Measurements from ENCODE around the gene RDH16.
"Not testable (repeated sequence)": the region's sequence is repeated elsewhere in the genome, so short reads cannot be mapped to it uniquely, and the experiment has no call there.

The RDH16 gene

GRCh38 chr12:56947633-56948456 lies 9.6 kb downstream of the RDH16 start:
- Histone ChIP-seq H4K8ac (ENCODE audit: low read depth, low read length) (no peak overlapping the region), H2BK5ac (ENCODE audit: low read length) (no peak overlapping the region), H3K4me1 (ENCODE audit: control insufficient read depth, low read depth, low read length) (no peaks in the 10 kb centered on the region), H3K18ac (ENCODE audit: low read length) (no peak overlapping the region), H2BK120ac (ENCODE audit: low read depth, low read length) (no peak overlapping the region), H3K27me3 (ENCODE audit: insufficient read depth, low read length, poor library complexity) (no peaks in the 10 kb centered on the region), H3K4ac (ENCODE audit: low read depth, low read length) (no peak overlapping the region), H2AK5ac (ENCODE audit: low read length) (no peak overlapping the region), H2BK15ac (replicated peaks; ENCODE audit: low read depth) (no peak overlapping the region), H4K5ac (ENCODE audit: low read length) (no peak overlapping the region), H3K79me1 (ENCODE audit: low read length) (no peaks in the 10 kb centered on the region), H3K9ac (ENCODE audit: low read length) (no peak overlapping the region), H3K4me3 (ENCODE audit: low read length) (no peak overlapping the region), H3K56ac (ENCODE audit: low read length) (no peak overlapping the region), H3K36me3 (ENCODE audit: control insufficient read depth, insufficient read depth, low read length) (no peaks in the 10 kb centered on the region), H3K27ac (ENCODE audit: low read depth, low read length) (no peak overlapping the region), H3K4me2 (ENCODE audit: low read length) (no peak overlapping the region), H3K23ac (ENCODE audit: low read length) (no peak overlapping the region), H3K79me2 (ENCODE audit: control insufficient read depth, insufficient read depth, low read length) (no peaks in the 10 kb centered on the region)
- peak; percentile 39 for DNase-seq
- whole genome bisulfite sequencing (ENCODE audit: extremely low coverage, insufficient coverage, low lambda C conversion rate), result no CpG with 5 or more reads among the region's 6 CpGs

GRCh38 chr12:56943878-56944277 lies 13.5 kb downstream of the RDH16 start:
- WGBS (ENCODE audit: extremely low coverage, insufficient coverage, low lambda C conversion rate), result no CpG with 5 or more reads among the region's 4 CpGs
- no peak overlapping the region for H3K4me2 ChIP-seq (ENCODE audit: low read length)
- no peak overlapping the region for H3K9ac ChIP-seq (ENCODE audit: low read length)
- H3K27ac ChIP-seq (ENCODE audit: low read depth, low read length), result no peak overlapping the region
- no peak overlapping the region for H2BK15ac ChIP-seq (replicated peaks; ENCODE audit: low read depth)
- no peak overlapping the region for H3K18ac ChIP-seq (ENCODE audit: low read length)
- no peak overlapping the region for H2BK5ac ChIP-seq (ENCODE audit: low read length)
- H3K4me1 ChIP-seq (ENCODE audit: control insufficient read depth, low read depth, low read length), result no peaks in the 10 kb centered on the region
- no peaks in the 10 kb centered on the region for H3K79me2 ChIP-seq (ENCODE audit: control insufficient read depth, insufficient read depth, low read length)
- no peak overlapping the region for H4K5ac ChIP-seq (ENCODE audit: low read length)
- no peak overlapping the region for H3K56ac ChIP-seq (ENCODE audit: low read length)
- no peak overlapping the region for H4K8ac ChIP-seq (ENCODE audit: low read depth, low read length)
- H2BK120ac ChIP-seq (ENCODE audit: low read depth, low read length), result no peak overlapping the region
- no peak overlapping the region for H3K4me3 ChIP-seq (ENCODE audit: low read length)
- H2AK5ac ChIP-seq (ENCODE audit: low read length), result no peak overlapping the region
- no peak for DNase-seq
- H3K27me3 ChIP-seq (ENCODE audit: insufficient read depth, low read length, poor library complexity), result no peaks in the 10 kb centered on the region
- H3K23ac ChIP-seq (ENCODE audit: low read length), result no peak overlapping the region
- no peaks in the 10 kb centered on the region for H3K36me3 ChIP-seq (ENCODE audit: control insufficient read depth, insufficient read depth, low read length)
- H3K4ac ChIP-seq (ENCODE audit: low read depth, low read length), result no peak overlapping the region
- no peaks in the 10 kb centered on the region for H3K79me1 ChIP-seq (ENCODE audit: low read length)

DNA sequence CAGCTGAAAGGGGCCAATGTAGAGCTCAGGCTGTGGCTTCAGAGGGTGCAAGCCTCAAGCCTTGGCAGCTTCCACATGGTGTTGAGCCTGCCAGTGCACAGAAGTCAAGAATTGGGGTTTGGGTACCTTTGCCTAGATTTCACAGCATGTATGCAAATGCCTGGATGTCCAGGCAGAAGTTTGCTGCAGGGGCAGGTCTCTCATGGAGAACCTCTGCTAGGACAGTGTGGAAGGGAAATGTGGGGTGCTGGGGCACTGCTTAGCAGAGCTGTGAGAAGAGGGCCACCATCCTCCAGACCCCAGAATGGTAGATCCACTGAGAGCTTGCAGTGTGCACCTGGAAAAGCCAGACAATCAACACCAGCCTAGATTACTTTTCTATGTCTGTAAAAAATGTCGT lies 14.0 kb downstream of the RDH16 start:
- not testable (repeated sequence) for H2AK5ac ChIP-seq (ENCODE audit: low read length); H4K8ac ChIP-seq (ENCODE audit: low read depth, low read length); H3K4ac ChIP-seq (ENCODE audit: low read depth, low read length); H3K23ac ChIP-seq (ENCODE audit: low read length); H3K27me3 ChIP-seq (ENCODE audit: insufficient read depth, low read length, poor library complexity); H3K9ac ChIP-seq (ENCODE audit: low read length); H2BK15ac ChIP-seq (replicated peaks; ENCODE audit: low read depth); H3K79me1 ChIP-seq (ENCODE audit: low read length); H3K4me2 ChIP-seq (ENCODE audit: low read length); H4K5ac ChIP-seq (ENCODE audit: low read length); H3K79me2 ChIP-seq (ENCODE audit: control insufficient read depth, insufficient read depth, low read length); H2BK120ac ChIP-seq (ENCODE audit: low read depth, low read length); H3K36me3 ChIP-seq (ENCODE audit: control insufficient read depth, insufficient read depth, low read length); H3K4me1 ChIP-seq (ENCODE audit: control insufficient read depth, low read depth, low read length); H3K4me3 ChIP-seq (ENCODE audit: low read length); H2BK5ac ChIP-seq (ENCODE audit: low read length); DNase-seq; H3K56ac ChIP-seq (ENCODE audit: low read length); H3K18ac ChIP-seq (ENCODE audit: low read length); H3K27ac ChIP-seq (ENCODE audit: low read depth, low read length)
- no CpG with 5 or more reads among the region's 1 CpG for WGBS (ENCODE audit: extremely low coverage, insufficient coverage, low lambda C conversion rate)

DNA sequence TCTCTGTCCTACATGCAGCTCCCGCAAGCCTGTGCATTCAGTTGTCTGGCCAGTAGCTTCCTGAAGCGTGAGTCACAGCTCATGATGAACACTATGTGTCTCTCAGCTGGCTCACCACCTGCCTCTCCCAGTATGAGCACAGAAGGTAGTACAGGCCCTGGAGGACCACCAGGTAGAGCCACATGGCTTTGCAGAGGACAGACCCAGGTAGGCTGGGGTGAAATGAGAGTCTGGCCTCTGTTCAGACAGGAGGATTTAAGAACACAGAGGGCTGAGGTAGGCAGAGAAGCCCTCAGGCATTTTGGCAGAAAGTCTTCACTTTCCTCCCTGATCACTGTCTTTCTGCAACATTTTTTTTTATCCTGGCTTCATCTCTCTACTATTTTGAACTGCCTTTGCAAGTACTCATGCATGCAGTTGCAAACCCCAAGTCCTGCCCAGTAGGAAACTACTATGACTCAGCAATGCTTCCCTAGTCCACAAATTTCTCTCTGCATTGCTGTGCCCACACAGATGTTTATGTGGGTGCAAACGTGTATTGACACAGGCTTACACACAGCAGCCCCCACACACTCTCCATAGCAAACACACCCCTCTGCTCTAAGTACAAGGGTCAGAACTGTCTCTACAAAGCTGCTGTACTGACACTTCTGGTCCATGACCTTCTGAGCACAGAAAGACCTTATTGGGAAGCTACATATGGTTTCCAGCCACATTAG lies 15.9 kb downstream of the RDH16 start:
- Histone ChIP-seq H4K8ac (ENCODE audit: low read depth, low read length) (no peak overlapping the region), H3K56ac (ENCODE audit: low read length) (no peak overlapping the region), H2BK15ac (replicated peaks; ENCODE audit: low read depth) (no peak overlapping the region), H3K4me1 (ENCODE audit: control insufficient read depth, low read depth, low read length) (no peaks in the 10 kb centered on the region), H3K27ac (ENCODE audit: low read depth, low read length) (no peak overlapping the region), H2AK5ac (ENCODE audit: low read length) (no peak overlapping the region), H3K18ac (ENCODE audit: low read length) (no peak overlapping the region), H3K9ac (ENCODE audit: low read length) (no peak overlapping the region), H3K36me3 (ENCODE audit: control insufficient read depth, insufficient read depth, low read length) (no peaks in the 10 kb centered on the region), H3K79me2 (ENCODE audit: control insufficient read depth, insufficient read depth, low read length) (no peaks in the 10 kb centered on the region), H3K4ac (ENCODE audit: low read depth, low read length) (no peak overlapping the region), H3K79me1 (ENCODE audit: low read length) (no peaks in the 10 kb centered on the region), H4K5ac (ENCODE audit: low read length) (no peak overlapping the region), H3K4me3 (ENCODE audit: low read length) (no peak overlapping the region), H3K4me2 (ENCODE audit: low read length) (no peak overlapping the region), H3K23ac (ENCODE audit: low read length) (no peak overlapping the region), H2BK120ac (ENCODE audit: low read depth, low read length) (no peak overlapping the region), H2BK5ac (ENCODE audit: low read length) (no peak overlapping the region), H3K27me3 (ENCODE audit: insufficient read depth, low read length, poor library complexity) (no peaks in the 10 kb centered on the region)
- no CpG with 5 or more reads among the region's 3 CpGs for WGBS (ENCODE audit: extremely low coverage, insufficient coverage, low lambda C conversion rate)
- peak; percentile 5 for DNase-seq

DNA sequence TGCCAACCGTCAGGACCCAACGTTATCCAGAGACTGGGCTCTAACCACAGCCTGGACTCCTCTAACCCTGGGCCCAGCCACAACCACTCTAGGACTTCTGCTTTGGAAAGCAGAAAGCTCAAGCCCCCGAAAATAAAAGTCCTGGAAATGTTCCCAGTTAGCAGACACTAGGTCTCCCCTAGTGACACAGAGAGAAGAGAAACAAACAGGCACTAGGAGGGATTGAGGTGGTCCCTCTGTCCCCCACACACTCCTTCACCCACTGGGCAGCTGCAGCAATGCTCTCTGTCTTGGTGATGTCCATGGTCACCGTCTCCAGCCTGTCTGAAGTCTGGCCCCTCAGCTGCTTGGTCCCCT lies 16.5 kb downstream of the RDH16 start:
- H3K36me3 ChIP-seq (ENCODE audit: control insufficient read depth, insufficient read depth, low read length); H2BK5ac ChIP-seq (ENCODE audit: low read length); DNase-seq; H2BK15ac ChIP-seq (replicated peaks; ENCODE audit: low read depth); H3K27me3 ChIP-seq (ENCODE audit: insufficient read depth, low read length, poor library complexity); H2AK5ac ChIP-seq (ENCODE audit: low read length); H4K5ac ChIP-seq (ENCODE audit: low read length); H3K4ac ChIP-seq (ENCODE audit: low read depth, low read length); H3K79me2 ChIP-seq (ENCODE audit: control insufficient read depth, insufficient read depth, low read length); H3K4me1 ChIP-seq (ENCODE audit: control insufficient read depth, low read depth, low read length); H3K9ac ChIP-seq (ENCODE audit: low read length); H2BK120ac ChIP-seq (ENCODE audit: low read depth, low read length); H3K27ac ChIP-seq (ENCODE audit: low read depth, low read length); H3K79me1 ChIP-seq (ENCODE audit: low read length); H3K4me2 ChIP-seq (ENCODE audit: low read length); H3K23ac ChIP-seq (ENCODE audit: low read length); H4K8ac ChIP-seq (ENCODE audit: low read depth, low read length); H3K18ac ChIP-seq (ENCODE audit: low read length); H3K4me3 ChIP-seq (ENCODE audit: low read length); H3K56ac ChIP-seq (ENCODE audit: low read length): not testable (repeated sequence)
- WGBS (ENCODE audit: extremely low coverage, insufficient coverage, low lambda C conversion rate), result no CpG with 5 or more reads among the region's 4 CpGs

All from mesendoderm (in vitro differentiated cells).